DND-41 (cell line): ENCODE measurements around the gene LCN12.

Experiments used
- CTCF ChIP-seq: IDR thresholded peaks from 2 replicates; pipeline ENCODE4 v1.5.1; 2012; ENCODE audit warnings: borderline replicate concordance, low read length, moderate library complexity, mild to moderate bottlenecking; ENCODE audit not compliant: poor library complexity, severe bottlenecking; ENCODE audit errors: extremely low read depth
- EZH2 ChIP-seq: IDR thresholded peaks from 3 replicates; pipeline ENCODE4 v1.6.1; 2012; ENCODE audit warnings: borderline replicate concordance, low read depth, mild to moderate bottlenecking, moderate library complexity, low read length, inconsistent platforms; ENCODE audit not compliant: severe bottlenecking

DNA sequence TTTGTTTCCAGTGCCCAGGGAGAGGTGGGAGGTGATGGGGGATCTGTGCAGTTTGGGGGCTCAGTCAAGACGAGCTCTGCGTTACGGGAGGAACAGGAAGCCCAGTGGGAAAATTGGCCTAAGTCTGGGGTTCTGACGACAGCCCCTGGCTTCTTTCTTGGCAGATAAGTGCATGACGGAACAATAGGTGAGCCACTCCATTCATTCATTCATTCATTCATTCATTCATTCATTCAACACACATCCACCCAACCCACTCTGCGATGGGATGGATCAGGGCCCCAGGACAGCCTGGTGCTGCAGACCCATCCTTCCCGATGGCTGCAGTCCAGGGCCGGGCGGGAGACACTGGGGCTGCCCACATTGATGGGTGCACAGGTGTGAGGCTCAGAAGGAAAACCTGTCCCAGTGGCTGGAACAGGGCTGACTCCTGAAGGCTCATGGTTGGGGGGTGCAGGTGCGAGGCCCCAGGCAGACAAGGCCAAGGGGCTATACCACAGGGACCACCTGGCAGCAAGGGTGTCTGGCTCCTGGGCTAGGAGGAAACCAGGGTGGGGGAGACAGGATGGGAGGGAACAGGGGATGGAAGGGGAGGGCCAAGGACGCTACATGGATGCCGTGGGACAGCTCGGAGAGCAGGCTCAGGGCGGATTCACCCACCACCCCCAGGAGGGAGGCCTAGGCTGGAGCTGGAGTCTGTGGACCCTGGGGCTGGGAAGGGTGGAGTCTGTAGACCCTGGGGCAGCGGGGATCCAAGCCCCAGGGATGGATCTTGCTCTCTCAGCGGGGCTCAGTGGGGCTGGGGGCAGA, 28.8 kb downstream of the LCN12 start:
- no peak for TF ChIP-seq CTCF
- TF ChIP-seq EZH2, result no peak
